Uterus (tissue), 4 donors: Measurements from ENCODE around the gene FGF9. TPM values are rescaled to one million over a fixed set of nuclear protein-coding genes. Genes with fewer than 3 reads are reported as not detected.

ENCODE experiments used
- DNase-seq, 2 donors: peaks; one replicate each; pipeline ENCODE4 v3.0.0-alpha.2; 2019 to 2020
- H3K27ac ChIP-seq, 2 donors: fragments of 200-600 bp; sonication (generic); 1 replicate in 1 of 2; 2 replicates in 1 of 2; pipeline ENCODE4 v1.5.1; 2016 to 2018
- H3K27me3 ChIP-seq, 2 donors: fragments of 200-600 bp; sonication (generic); one replicate each; pipeline ENCODE4 v1.5.1; 2018 to 2019; ENCODE audit warnings: control low read depth in 1 of 2
- H3K36me3 ChIP-seq, 2 donors: fragments of 200-600 bp; sonication (generic); one replicate each; pipeline ENCODE4 v1.5.1; 2019; ENCODE audit warnings: control low read depth in 1 of 2
- H3K4me1 ChIP-seq, 2 donors: fragments of 200-600 bp; sonication (generic); one replicate each; pipeline ENCODE4 v1.5.1; 2018 to 2019; ENCODE audit warnings: control low read depth in 1 of 2
- H3K4me3 ChIP-seq, 2 donors: fragments of 200-600 bp; sonication (generic); 1 replicate in 1 of 2; 2 replicates in 1 of 2; pipeline ENCODE4 v1.5.1; 2018 to 2019; ENCODE audit warnings: mild to moderate bottlenecking in 1 of 2
- H3K9me3 ChIP-seq, 2 donors: fragments of 200-600 bp; sonication (generic); one replicate each; pipeline ENCODE4 v1.5.1; 2019; ENCODE audit warnings: control low read depth in 1 of 2
- CTCF ChIP-seq, 4 experiments: fragments of 200-600 bp in 2 of 4; fragments of 450-650 bp in 2 of 4; sonication (generic) in 2 of 4; IDR thresholded peaks; one replicate each; pipeline ENCODE4 v1.5.1; 2016 to 2019; ENCODE audit warnings: antibody characterized with exemption in 4 of 4, mild to moderate bottlenecking in 2 of 4, moderate library complexity in 1 of 4
- POLR2A ChIP-seq, 2 donors: fragments of 450-650 bp; IDR thresholded peaks; one replicate each; pipeline ENCODE4 v1.6.1; 2016; ENCODE audit warnings: antibody characterized with exemption in 2 of 2, mild to moderate bottlenecking in 1 of 2, moderate library complexity in 1 of 2
- intact Hi-C: fragments of 100-400 bp; cut with DNase I; formaldehyde crosslinking; loops from one replicate; pipeline ENCODE4 v1.15.1; 2023; ENCODE audit warnings: low total_unique reads
- total RNA-seq, 4 donors: library from RNA; depleted of rRNA in 3 of 4; stranded (reverse); fragments of >200 nt in 3 of 4; gene quantifications; one replicate each; pipeline versions ENCODE4 v1.1.0 to v1.2.4, GENCODE V29; 2014 to 2023
- donor health status: DM: yes; HTN: yes; CAD: no.

Gene FGF9
- 10 to 100 TPM in 1 of 4 donors, 1 to 10 TPM in 1, under 1 TPM in 2; 0.51 to 30.7 (median 0.83) TPM for total RNA-seq

GRCh38 chr13:21670883-21671619 lies at the start of gene FGF9:
Gene FGF9 (plus strand): TSS chr13:21671073. CDS start chr13:21671913, 840 bp downstream.
- H3K4me1 ChIP-seq = peaks cover 0 to 8% of the 10 kb centered on the region in 2 donors
- H3K36me3 ChIP-seq = no peaks in the 10 kb centered on the region
- TF ChIP-seq CTCF (IDR thresholded peaks at IDR 0.05) = peak in 2 of 4 experiments; percentile 14 to 23
- peak; percentile 20 to 60 for TF ChIP-seq POLR2A (IDR thresholded peaks at IDR 0.05)
- H3K27me3 ChIP-seq = no peaks in the 10 kb centered on the region
- intact Hi-C loops = no loop called here
- H3K4me3 ChIP-seq = peak within 1 kb of the TSS; percentile 39 to 63
- DNase-seq = peak; percentile 54 to 67
- H3K9me3 ChIP-seq = no peaks in the 10 kb centered on the region
- peak within 1 kb of the TSS; percentile 70 to 79 for H3K27ac ChIP-seq

- Histone ChIP-seq H3K9me3 (no peaks in the 10 kb centered on the region), H3K27me3 (no peaks in the 10 kb centered on the region), H3K27ac (no peak overlapping the region), H3K4me1 (no peaks in the 10 kb centered on the region), H3K4me3 (no peak overlapping the region), H3K36me3 (no peaks in the 10 kb centered on the region)
- DNase-seq = no peak
- intact Hi-C loops = no loop called here
- TF ChIP-seq POLR2A (IDR thresholded peaks at IDR 0.05) = no peak
- peak in 3 of 4 experiments; percentile 3 to 41 (median 39) for TF ChIP-seq CTCF (IDR thresholded peaks at IDR 0.05)
Measured at GRCh38 chr13:21625366-21625765, 45.5 kb upstream of the FGF9 start.

GRCh38 chr13:21632196-21632595 lies 38.7 kb upstream of the FGF9 start:
- H3K36me3 ChIP-seq = no peaks in the 10 kb centered on the region
- intact Hi-C loops = no loop called here
- H3K27ac ChIP-seq = no peak overlapping the region
- DNase-seq = no peak
- no peaks in the 10 kb centered on the region for H3K9me3 ChIP-seq
- no peak overlapping the region for H3K4me3 ChIP-seq
- TF ChIP-seq POLR2A (IDR thresholded peaks at IDR 0.05) = no peak
- no peak for TF ChIP-seq CTCF (IDR thresholded peaks at IDR 0.05)
- H3K27me3 ChIP-seq = no peaks in the 10 kb centered on the region
- H3K4me1 ChIP-seq = no peaks in the 10 kb centered on the region

GRCh38 chr13:21636656-21637055 lies 34.2 kb upstream of the FGF9 start:
- TF ChIP-seq POLR2A (IDR thresholded peaks at IDR 0.05) (no peak), CTCF (IDR thresholded peaks at IDR 0.05) (no peak)
- no peaks in the 10 kb centered on the region for H3K9me3 ChIP-seq
- no peak overlapping the region for H3K27ac ChIP-seq
- no peaks in the 10 kb centered on the region for H3K36me3 ChIP-seq
- H3K27me3 ChIP-seq = no peaks in the 10 kb centered on the region
- intact Hi-C loops = no loop called here
- H3K4me1 ChIP-seq = no peaks in the 10 kb centered on the region
- DNase-seq = no peak
- no peak overlapping the region for H3K4me3 ChIP-seq

GRCh38 chr13:21637296-21637695 lies 33.6 kb upstream of the FGF9 start:
- intact Hi-C loops = no loop called here
- no peak overlapping the region for H3K27ac ChIP-seq
- no peak for DNase-seq

More at GRCh38 chr13:21637296-21637695, 33.6 kb upstream of the FGF9 start:
- no peaks in the 10 kb centered on the region for H3K9me3 ChIP-seq
- TF ChIP-seq POLR2A (IDR thresholded peaks at IDR 0.05) = no peak
- no peaks in the 10 kb centered on the region for H3K27me3 ChIP-seq
- no peaks in the 10 kb centered on the region for H3K36me3 ChIP-seq
- H3K4me1 ChIP-seq = no peaks in the 10 kb centered on the region
- H3K4me3 ChIP-seq = no peak overlapping the region
